Skeletal muscle satellite cell (primary cell): ENCODE measurements around the gene TMEM88.

Experiments
- H3K27me3 ChIP-seq: 2 replicates; pipeline ENCODE4 v1.7.0; 2013; ENCODE audit warnings: low read length; ENCODE audit not compliant: control insufficient read depth, insufficient read depth
- H3K36me3 ChIP-seq: 2 replicates; pipeline ENCODE4 v1.7.0; 2013; ENCODE audit warnings: mild to moderate bottlenecking, control low read depth, low read length; ENCODE audit not compliant: insufficient read depth
- H3K4me1 ChIP-seq: 2 replicates; pipeline ENCODE4 v1.7.0; 2013; ENCODE audit warnings: low read length; ENCODE audit not compliant: control insufficient read depth, insufficient read depth
- H3K4me2 ChIP-seq: 2 replicates; pipeline ENCODE4 v1.7.0; 2013; ENCODE audit warnings: mild to moderate bottlenecking, low read length
- H3K4me3 ChIP-seq: 2 replicates; pipeline ENCODE4 v1.7.0; 2013; ENCODE audit warnings: low read length
- H3K9ac ChIP-seq: 2 replicates; pipeline ENCODE4 v1.7.0; 2013; ENCODE audit warnings: mild to moderate bottlenecking, low read depth, low read length, moderate library complexity
- H3K9me3 ChIP-seq: replicated peaks from 2 replicates; pipeline ENCODE4 v1.7.0; 2013; ENCODE audit warnings: mild to moderate bottlenecking, control low read depth, low read length

TMEM88 gene

DNA sequence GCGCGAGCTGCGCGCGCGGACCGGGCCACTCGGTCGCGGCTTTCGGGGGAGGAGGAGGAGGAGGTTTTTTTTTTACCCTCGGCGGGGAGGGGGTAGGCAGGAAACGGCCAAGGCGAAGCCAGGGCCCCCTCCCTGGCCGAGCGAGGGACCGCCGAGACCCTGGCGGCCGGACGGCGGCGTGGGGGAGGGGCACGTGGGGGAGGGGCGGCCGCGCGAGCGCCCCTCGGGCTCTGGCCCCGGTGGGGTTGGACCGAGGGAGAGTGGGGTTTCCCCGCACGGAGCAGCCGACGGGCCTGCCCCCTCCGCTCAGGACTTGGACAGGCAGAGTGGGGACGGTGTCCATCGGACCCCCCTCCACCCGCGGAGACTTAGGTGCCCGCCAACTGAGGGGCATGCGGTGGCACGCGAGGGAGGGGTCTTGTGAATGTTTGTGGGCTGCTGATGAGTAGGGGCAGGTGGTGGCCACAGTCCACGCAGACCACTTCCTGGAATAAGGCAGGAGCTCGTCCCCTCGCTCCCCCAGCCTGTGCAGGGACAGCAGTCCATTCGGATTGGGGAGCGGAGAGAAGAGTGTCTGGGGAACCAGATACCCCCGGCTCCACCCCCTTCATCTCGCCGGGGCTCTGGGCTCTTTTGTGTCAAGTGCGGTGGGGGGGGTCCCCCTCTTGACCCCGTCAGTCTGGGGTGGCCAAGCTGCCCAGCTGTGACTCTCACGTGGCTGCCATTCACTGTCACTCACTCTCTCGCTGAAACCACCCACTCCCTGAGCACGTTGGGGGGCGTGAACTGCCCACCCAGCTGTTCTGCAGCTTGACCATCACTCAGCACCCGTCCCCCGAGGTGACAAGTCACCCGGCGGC is 30.7 kb downstream of the TMEM88 start:
- H3K9ac ChIP-seq = peak overlapping the region; percentile 76
- H3K4me1 ChIP-seq = peaks cover 53% of the 10 kb centered on the region
- H3K36me3 ChIP-seq = peaks cover 18% of the 10 kb centered on the region
- peak overlapping the region; percentile 95 for H3K4me3 ChIP-seq
- H3K9me3 ChIP-seq = no peaks in the 10 kb centered on the region
- H3K27me3 ChIP-seq = no peaks in the 10 kb centered on the region
- peak overlapping the region; percentile 98 for H3K4me2 ChIP-seq

DNA sequence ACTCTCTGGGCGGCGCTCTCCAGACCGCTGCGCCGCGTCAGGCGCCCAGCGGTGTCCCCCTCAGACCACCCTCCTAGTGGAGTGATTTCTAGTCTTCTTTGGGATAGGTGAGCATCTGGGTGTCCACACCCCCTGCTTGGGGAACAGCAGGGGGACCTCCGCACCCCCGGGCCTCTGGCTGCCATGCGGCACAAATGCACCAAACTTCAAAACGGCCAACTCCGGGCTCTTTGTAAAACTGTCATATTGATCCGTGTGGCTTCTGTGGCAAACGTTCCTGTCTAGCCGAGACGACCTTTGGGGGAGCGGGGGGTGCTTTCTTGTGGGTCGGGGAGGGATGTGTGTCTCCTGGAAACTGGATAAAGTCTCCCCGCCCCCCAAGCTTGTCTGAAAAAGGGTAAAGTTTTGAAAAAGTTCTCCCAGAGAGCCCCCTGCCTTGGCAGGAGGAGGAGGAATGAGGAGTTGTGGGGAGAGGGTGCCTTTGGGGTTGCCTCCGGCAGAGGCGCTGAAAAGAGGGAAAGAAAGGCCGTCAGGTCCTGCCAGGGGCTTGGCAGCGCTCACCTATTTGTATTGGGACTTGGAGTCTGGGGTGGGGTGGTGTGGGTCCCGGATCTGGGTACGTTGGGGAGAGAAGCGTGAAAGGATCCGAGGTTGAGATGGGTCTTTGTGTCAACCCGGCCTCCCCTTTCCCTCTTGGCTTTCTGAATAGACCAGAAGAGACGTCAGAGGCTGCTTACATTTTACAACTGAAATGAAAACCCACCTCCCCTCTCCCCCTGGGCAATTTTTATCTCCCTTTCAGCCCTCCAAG is 31.6 kb downstream of the TMEM88 start:
- Histone ChIP-seq H3K4me3 (peak overlapping the region; percentile 95), H3K4me1 (peaks cover 53% of the 10 kb centered on the region), H3K9ac (peak overlapping the region; percentile 76), H3K27me3 (no peaks in the 10 kb centered on the region), H3K36me3 (peaks cover 18% of the 10 kb centered on the region), H3K4me2 (peak overlapping the region; percentile 98), H3K9me3 (no peaks in the 10 kb centered on the region)

DNA sequence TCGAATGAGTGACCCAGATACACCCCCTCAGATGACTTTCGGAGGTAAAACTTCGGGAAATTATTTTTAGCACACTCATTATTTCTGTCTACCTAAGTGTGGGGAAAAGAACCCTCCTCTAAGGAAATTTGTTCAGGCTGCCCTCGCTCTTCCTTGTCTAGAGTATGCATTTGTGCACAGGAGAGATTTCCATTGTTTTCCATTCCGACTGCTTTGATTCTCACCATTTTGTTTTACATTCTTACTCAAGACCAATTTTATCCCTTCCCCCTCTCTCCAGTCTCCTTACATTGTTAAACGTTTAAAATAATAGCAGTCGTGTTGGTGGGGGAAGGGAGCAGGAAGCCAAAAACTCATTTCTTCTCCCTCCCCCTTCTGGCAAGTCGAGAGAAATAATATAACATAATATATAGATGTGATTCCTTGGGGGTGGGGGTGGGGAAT is 32.2 kb downstream of the TMEM88 start:
- Histone ChIP-seq H3K36me3 (peaks cover 20% of the 10 kb centered on the region), H3K4me2 (peak overlapping the region; percentile 98), H3K9me3 (no peaks in the 10 kb centered on the region), H3K4me1 (peaks cover 51% of the 10 kb centered on the region), H3K4me3 (peak overlapping the region; percentile 95), H3K9ac (peak overlapping the region; percentile 76), H3K27me3 (no peaks in the 10 kb centered on the region)

GRCh38 chr17:7887482-7888183 is 32.8 kb downstream of the TMEM88 start:
- Histone ChIP-seq H3K4me3 (peak overlapping the region; percentile 95), H3K4me2 (peak overlapping the region; percentile 98), H3K27me3 (no peaks in the 10 kb centered on the region), H3K4me1 (peaks cover 45% of the 10 kb centered on the region), H3K9me3 (no peaks in the 10 kb centered on the region), H3K36me3 (peaks cover 19% of the 10 kb centered on the region), H3K9ac (peak overlapping the region; percentile 76)

DNA sequence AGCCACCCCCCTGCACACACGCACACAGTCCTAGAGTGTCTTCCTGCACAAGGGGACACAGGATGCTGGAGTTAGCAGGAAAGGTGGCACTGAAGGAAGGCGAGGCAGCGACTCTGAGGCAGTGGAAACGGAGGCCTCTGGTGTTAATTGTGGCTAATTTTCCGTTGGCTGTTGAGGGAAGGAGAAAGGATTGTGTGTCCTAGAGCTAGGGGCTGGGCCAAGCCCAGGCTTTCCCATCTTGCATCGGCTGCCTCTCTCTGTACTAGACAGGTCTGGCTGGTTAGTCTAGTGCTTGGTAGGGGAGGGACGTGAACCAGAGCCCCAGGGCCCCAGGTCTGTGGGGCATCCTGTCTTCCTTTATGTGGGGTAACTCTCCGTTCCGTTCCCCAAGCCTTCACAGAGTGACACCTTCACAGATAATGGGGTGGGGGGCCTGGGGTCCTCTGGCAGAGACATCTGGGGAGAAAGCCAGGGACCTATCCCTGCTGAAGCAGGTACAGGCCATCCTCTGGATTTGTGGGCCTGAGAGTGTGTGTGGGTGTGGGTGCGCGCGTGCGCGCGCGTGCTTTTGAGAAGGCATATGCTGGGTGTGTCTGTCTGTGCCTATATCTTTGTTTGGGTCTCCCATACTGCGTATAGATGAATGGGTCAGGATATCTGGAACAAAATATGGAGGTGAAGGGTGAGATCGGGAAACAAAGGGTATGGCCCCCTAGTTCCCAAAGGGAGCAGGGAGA is 33.5 kb downstream of the TMEM88 start, which contains the start of gene CHD3:
CHD3 (plus strand) TSS at position 606 of the 737 bp plus-strand sequence. CDS start 212 bp downstream, outside the sequence.
- Histone ChIP-seq H3K4me3 (peak within 1 kb of the TSS; percentile 70), H3K36me3 (peaks cover 17% of the 10 kb centered on the region), H3K9me3 (no peaks in the 10 kb centered on the region), H3K9ac (peak within 1 kb of the TSS; percentile 74), H3K27me3 (no peaks in the 10 kb centered on the region), H3K4me1 (peaks cover 38% of the 10 kb centered on the region), H3K4me2 (peak within 1 kb of the TSS; percentile 93)

DNA sequence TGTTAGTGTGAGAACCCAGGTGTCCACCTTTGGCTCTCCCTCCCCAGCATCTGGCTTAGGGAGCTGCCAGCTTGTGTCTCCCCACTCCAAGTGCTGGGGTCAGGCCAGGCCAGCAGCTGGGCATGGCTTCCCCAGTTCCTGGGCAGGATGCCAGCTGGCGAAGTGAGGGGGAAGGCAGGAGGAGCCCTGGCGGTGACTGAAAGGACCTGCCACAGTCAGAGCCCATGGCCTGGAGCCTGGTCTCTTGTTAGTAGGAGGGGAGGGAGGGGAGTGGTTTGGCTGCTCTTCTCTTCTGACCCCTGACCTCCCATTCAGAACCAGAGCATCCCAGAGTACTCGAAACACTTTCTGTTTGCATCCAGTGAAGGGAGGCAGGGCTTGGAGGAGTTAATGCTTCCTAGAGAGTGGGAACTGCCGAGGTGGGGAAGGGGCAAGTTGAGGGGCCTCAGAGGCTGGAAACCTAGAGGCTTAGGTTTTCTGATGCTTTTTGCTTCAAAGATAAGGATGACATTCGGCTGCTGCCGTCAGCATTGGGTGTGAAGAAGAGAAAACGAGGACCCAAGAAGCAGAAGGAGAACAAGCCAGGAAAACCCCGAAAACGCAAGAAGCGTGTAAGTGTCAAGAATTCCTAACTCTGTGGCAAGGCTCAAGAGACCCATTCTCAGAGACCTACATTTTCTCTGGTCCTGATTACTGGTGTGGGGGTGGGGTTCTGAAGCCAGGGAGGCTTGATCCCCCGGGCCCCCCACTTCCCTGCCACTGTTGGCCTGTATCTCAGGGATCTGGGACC is 34.5 kb downstream of the TMEM88 start:
- Histone ChIP-seq H3K27me3 (no peaks in the 10 kb centered on the region), H3K9me3 (no peaks in the 10 kb centered on the region), H3K4me3 (peak overlapping the region; percentile 70), H3K4me2 (peak overlapping the region; percentile 93), H3K4me1 (peaks cover 31% of the 10 kb centered on the region), H3K36me3 (peaks cover 28% of the 10 kb centered on the region), H3K9ac (peak overlapping the region; percentile 74)

DNA sequence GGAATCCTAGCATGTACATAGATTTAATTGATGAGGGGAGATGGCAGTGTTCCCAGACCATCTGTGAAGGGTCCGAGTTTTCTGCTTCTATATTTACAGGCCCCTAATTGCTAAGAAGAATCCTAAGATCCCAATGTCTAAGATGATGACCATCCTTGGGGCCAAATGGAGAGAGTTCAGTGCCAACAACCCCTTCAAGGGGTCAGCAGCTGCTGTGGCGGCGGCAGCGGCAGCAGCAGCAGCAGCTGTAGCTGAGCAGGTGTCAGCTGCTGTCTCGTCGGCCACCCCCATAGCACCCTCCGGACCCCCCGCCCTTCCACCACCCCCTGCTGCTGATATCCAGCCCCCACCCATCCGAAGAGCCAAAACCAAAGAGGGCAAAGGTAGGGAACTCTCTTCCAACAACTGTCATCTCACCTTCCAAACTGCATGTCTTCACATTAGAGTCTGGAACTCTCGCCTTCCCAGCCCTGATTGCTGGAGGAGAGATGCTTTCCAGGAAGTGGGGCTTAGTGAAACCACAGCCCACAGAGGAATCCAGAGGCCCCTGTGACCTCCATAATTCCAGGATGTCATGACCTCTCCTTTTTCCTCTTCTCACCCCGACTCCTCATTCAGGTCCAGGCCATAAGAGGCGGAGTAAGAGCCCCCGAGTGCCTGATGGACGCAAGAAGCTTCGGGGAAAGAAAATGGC is 38.5 kb downstream of the TMEM88 start:
- peaks cover 16% of the 10 kb centered on the region for H3K4me1 ChIP-seq
- H3K4me3 ChIP-seq = no peak overlapping the region
- no peak overlapping the region for H3K4me2 ChIP-seq
- no peaks in the 10 kb centered on the region for H3K9me3 ChIP-seq
- H3K36me3 ChIP-seq = peaks cover 57% of the 10 kb centered on the region
- no peaks in the 10 kb centered on the region for H3K27me3 ChIP-seq
- no peak overlapping the region for H3K9ac ChIP-seq

DNA sequence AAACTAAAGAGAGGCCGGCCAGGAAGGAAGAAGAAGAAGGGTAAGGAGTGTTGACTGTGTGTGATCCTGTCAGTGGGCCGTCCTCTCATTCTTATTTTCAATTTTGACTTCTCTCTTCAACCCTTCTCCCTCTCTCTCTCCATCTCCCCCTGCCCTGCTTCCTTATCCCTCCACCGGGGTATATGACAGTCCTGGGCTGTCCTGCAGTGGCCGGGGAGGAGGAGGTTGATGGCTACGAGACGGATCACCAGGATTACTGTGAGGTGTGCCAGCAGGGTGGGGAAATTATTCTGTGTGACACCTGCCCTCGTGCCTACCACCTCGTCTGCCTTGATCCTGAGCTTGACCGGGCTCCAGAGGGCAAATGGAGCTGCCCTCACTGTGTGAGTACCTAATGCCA is 39.4 kb downstream of the TMEM88 start:
- H3K9ac ChIP-seq = no peak overlapping the region
- H3K27me3 ChIP-seq = no peaks in the 10 kb centered on the region
- peaks cover 7% of the 10 kb centered on the region for H3K4me1 ChIP-seq
- no peak overlapping the region for H3K4me2 ChIP-seq
- H3K36me3 ChIP-seq = peaks cover 66% of the 10 kb centered on the region
- no peaks in the 10 kb centered on the region for H3K9me3 ChIP-seq
- no peak overlapping the region for H3K4me3 ChIP-seq

DNA sequence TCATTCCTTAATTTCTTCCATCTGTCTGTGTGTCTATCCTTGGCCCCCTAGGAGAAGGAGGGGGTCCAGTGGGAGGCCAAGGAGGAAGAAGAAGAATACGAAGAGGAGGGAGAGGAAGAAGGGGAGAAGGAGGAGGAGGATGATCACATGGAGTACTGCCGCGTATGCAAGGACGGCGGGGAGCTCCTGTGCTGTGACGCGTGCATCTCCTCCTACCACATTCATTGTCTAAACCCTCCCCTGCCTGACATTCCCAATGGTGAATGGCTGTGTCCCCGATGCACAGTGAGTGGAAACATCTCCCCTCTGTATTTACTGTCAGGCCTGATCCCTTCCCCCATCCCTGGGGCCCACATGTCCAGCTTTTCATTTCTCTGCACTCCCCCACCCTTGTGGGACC is 40.0 kb downstream of the TMEM88 start:
- Histone ChIP-seq H3K9me3 (no peaks in the 10 kb centered on the region), H3K27me3 (no peaks in the 10 kb centered on the region), H3K4me2 (no peak overlapping the region), H3K36me3 (peaks cover 72% of the 10 kb centered on the region), H3K4me1 (peaks cover under 1% of the 10 kb centered on the region), H3K4me3 (no peak overlapping the region), H3K9ac (no peak overlapping the region)

- H3K4me1 ChIP-seq = no peaks in the 10 kb centered on the region
- H3K9me3 ChIP-seq = no peaks in the 10 kb centered on the region
- no peak overlapping the region for H3K9ac ChIP-seq
- no peaks in the 10 kb centered on the region for H3K27me3 ChIP-seq
- no peak overlapping the region for H3K4me3 ChIP-seq
- H3K4me2 ChIP-seq = no peak overlapping the region
- peaks cover 73% of the 10 kb centered on the region for H3K36me3 ChIP-seq
These were observed 42.2 kb downstream of the TMEM88 start for GRCh38 chr17:7897090-7897489.
